WTC11 (cell line): Measurements from ENCODE around the gene NEDD4L. TPM values are rescaled to one million over a fixed set of nuclear protein-coding genes. Genes with fewer than 3 reads are reported as not detected.

Experiments
- ATAC-seq: fragments of 200-7000 bp; cut with Tn5 transposase; 2 replicates; pipeline ENCODE4 v1.10.0; 2021; ENCODE audit warnings: mild to moderate bottlenecking, moderate library complexity
- CTCF ChIA-PET: fragments of 300-600 bp; sonication (Branson Sonifier 250); formaldehyde crosslinking; loops from one replicate; lab custom pipeline; 2021; ENCODE audit warnings: antibody characterized with exemption; lab: Charles Lee
- POLR2A ChIA-PET: fragments of 350-600 bp; sonication (Branson Sonifier 250); formaldehyde crosslinking; loops from one replicate; lab custom pipeline; 2021; ENCODE audit warnings: antibody characterized with exemption; lab: Charles Lee
- DNase-seq: peaks from one replicate; pipeline ENCODE4 v3.0.0; 2021; ENCODE audit warnings: low spot score
- H3K27ac Mint-ChIP-seq: 2 replicates; pipeline ENCODE4 v1.8.0; 2021; ENCODE audit warnings: mixed read lengths
- H3K27me3 Mint-ChIP-seq: 2 replicates; pipeline ENCODE4 v1.8.0; 2021; ENCODE audit warnings: low read depth, mild to moderate bottlenecking, moderate library complexity, mixed read lengths
- H3K36me3 Mint-ChIP-seq: 2 replicates; pipeline ENCODE4 v1.8.0; 2021; ENCODE audit warnings: mixed read lengths
- H3K4me1 Mint-ChIP-seq: 2 replicates; pipeline ENCODE4 v1.8.0; 2022; ENCODE audit warnings: mixed read lengths
- H3K4me3 Mint-ChIP-seq: 2 replicates; pipeline ENCODE4 v1.8.0; 2021; ENCODE audit warnings: mild to moderate bottlenecking, moderate library complexity, mixed read lengths
- H3K9me3 Mint-ChIP-seq: 2 replicates; pipeline ENCODE4 v1.8.0; 2021; ENCODE audit warnings: mixed read lengths
- CBFB ChIP-seq: sonication (generic); formaldehyde crosslinking; IDR thresholded peaks from 2 replicates; pipeline ENCODE4 v1.8.1; 2022; ENCODE audit warnings: mild to moderate bottlenecking, low read depth, missing genetic modification reagents
- EMX1 ChIP-seq: fragments of 250-450 bp; sonication (Bioruptor Pico); IDR thresholded peaks from 2 replicates; pipeline ENCODE4 v1.8.0; 2021; ENCODE audit warnings: mild to moderate bottlenecking
- ESRRA ChIP-seq: sonication (generic); formaldehyde crosslinking; IDR thresholded peaks from 2 replicates; pipeline ENCODE4 v1.8.1; 2022; ENCODE audit warnings: mild to moderate bottlenecking, missing genetic modification reagents, borderline replicate concordance
- FOXP1 ChIP-seq: sonication (generic); formaldehyde crosslinking; IDR thresholded peaks from 2 replicates; pipeline ENCODE4 v1.8.0; 2022; ENCODE audit warnings: missing genetic modification reagents, mild to moderate bottlenecking, moderate library complexity, borderline replicate concordance
- GTF2I ChIP-seq: fragments of 250-450 bp; sonication (Bioruptor Pico); conservative IDR thresholded peaks from 2 replicates; pipeline ENCODE4 v1.4.0; 2021; ENCODE audit warnings: mild to moderate bottlenecking
- IRF2 ChIP-seq: sonication (generic); formaldehyde crosslinking; IDR thresholded peaks from 2 replicates; pipeline ENCODE4 v1.8.0; 2022; ENCODE audit warnings: low read depth, missing genetic modification reagents, borderline replicate concordance
- ZNF263 ChIP-seq: sonication (generic); formaldehyde crosslinking; IDR thresholded peaks from 2 replicates; pipeline ENCODE4 v1.8.1; 2022; ENCODE audit warnings: low read depth, mild to moderate bottlenecking, moderate library complexity, missing genetic modification reagents
- ZNF671 ChIP-seq: fragments of 250-450 bp; sonication (Bioruptor Pico); IDR thresholded peaks from 2 replicates; pipeline ENCODE4 v1.8.0; 2021; ENCODE audit warnings: mild to moderate bottlenecking
- total RNA-seq: library from RNA; stranded (reverse); gene quantifications from 3 replicates; pipeline ENCODE4 v1.2.3, GENCODE V29; 2021
- TF ChIP-seq, protein P1 (sequence below): sonication (generic); formaldehyde crosslinking; IDR thresholded peaks from 2 replicates; pipeline ENCODE4 v1.8.1; 2023; ENCODE audit warnings: mild to moderate bottlenecking, missing genetic modification reagents
- TF ChIP-seq, protein P2 (sequence below): fragments of 250-450 bp; sonication (Bioruptor Pico); IDR thresholded peaks from 2 replicates; pipeline ENCODE4 v1.9.0; 2021; ENCODE audit warnings: moderate library complexity, mild to moderate bottlenecking, inconsistent platforms, borderline replicate concordance
- TF ChIP-seq, protein P3 (sequence below): sonication (generic); formaldehyde crosslinking; IDR thresholded peaks from 2 replicates; pipeline ENCODE4 v1.8.0; 2022; ENCODE audit warnings: mild to moderate bottlenecking, missing genetic modification reagents
- TF ChIP-seq, protein P4 (sequence below): sonication (generic); formaldehyde crosslinking; IDR thresholded peaks from 2 replicates; pipeline ENCODE4 v1.8.0; 2022; ENCODE audit warnings: mild to moderate bottlenecking, missing genetic modification reagents
- TF ChIP-seq, protein P5 (sequence below): sonication (generic); formaldehyde crosslinking; conservative IDR thresholded peaks from 2 replicates; pipeline ENCODE4 v1.8.1; 2022; ENCODE audit warnings: mild to moderate bottlenecking, missing genetic modification reagents
- TF ChIP-seq, protein P6 (sequence below): sonication (generic); formaldehyde crosslinking; IDR thresholded peaks from 2 replicates; pipeline ENCODE4 v1.8.1; 2022; ENCODE audit warnings: mild to moderate bottlenecking, moderate library complexity, missing genetic modification reagents
- TF ChIP-seq, protein P7 (sequence below): sonication (generic); formaldehyde crosslinking; IDR thresholded peaks from 2 replicates; pipeline ENCODE4 v1.8.0; 2022; ENCODE audit warnings: missing genetic modification reagents

Gene NEDD4L
- total RNA-seq, 1 experiment from 2014 or later = 88.0 TPM

DNA sequence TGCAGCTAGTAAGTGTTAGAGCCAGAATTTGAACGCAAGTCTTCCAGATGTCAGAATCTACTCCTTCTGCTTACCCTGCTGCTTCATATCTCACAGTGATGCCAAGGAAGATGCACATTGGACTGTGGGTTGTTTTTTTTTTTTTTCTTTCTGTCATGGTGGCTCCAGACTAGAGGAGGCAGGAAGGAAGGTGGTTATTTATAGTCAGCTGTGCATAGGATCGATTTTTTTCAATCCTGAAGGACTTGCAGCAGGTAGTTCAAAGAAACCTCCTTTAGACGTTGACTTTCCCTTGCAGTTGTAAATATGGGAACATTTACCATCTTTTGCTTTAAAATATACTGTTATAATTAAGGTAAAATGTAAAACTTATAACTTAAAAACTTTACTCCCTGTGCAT lies 17.3 kb downstream of the NEDD4L start (continued):
- TF ChIP-seq, protein P1, sequence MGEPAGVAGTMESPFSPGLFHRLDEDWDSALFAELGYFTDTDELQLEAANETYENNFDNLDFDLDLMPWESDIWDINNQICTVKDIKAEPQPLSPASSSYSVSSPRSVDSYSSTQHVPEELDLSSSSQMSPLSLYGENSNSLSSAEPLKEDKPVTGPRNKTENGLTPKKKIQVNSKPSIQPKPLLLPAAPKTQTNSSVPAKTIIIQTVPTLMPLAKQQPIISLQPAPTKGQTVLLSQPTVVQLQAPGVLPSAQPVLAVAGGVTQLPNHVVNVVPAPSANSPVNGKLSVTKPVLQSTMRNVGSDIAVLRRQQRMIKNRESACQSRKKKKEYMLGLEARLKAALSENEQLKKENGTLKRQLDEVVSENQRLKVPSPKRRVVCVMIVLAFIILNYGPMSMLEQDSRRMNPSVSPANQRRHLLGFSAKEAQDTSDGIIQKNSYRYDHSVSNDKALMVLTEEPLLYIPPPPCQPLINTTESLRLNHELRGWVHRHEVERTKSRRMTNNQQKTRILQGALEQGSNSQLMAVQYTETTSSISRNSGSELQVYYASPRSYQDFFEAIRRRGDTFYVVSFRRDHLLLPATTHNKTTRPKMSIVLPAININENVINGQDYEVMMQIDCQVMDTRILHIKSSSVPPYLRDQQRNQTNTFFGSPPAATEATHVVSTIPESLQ (CRISPR knock-in tag) = no peak
- TF ChIP-seq, protein P2, sequence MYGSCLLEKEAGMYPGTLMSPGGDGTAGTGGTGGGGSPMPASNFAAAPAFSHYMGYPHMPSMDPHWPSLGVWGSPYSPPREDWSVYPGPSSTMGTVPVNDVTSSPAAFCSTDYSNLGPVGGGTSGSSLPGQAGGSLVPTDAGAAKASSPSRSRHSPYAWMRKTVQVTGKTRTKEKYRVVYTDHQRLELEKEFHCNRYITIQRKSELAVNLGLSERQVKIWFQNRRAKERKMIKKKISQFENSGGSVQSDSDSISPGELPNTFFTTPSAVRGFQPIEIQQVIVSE (CRISPR knock-in tag) = no peak
- TF ChIP-seq ZNF263 (CRISPR knock-in tag) (no peak), ESRRA (no peak)
- TF ChIP-seq, protein P3, sequence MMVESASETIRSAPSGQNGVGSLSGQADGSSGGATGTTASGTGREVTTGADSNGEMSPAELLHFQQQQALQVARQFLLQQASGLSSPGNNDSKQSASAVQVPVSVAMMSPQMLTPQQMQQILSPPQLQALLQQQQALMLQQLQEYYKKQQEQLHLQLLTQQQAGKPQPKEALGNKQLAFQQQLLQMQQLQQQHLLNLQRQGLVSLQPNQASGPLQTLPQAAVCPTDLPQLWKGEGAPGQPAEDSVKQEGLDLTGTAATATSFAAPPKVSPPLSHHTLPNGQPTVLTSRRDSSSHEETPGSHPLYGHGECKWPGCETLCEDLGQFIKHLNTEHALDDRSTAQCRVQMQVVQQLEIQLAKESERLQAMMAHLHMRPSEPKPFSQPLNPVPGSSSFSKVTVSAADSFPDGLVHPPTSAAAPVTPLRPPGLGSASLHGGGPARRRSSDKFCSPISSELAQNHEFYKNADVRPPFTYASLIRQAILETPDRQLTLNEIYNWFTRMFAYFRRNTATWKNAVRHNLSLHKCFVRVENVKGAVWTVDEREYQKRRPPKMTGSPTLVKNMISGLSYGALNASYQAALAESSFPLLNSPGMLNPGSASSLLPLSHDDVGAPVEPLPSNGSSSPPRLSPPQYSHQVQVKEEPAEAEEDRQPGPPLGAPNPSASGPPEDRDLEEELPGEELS (CRISPR knock-in tag) = no peak
- TF ChIP-seq, protein P4, sequence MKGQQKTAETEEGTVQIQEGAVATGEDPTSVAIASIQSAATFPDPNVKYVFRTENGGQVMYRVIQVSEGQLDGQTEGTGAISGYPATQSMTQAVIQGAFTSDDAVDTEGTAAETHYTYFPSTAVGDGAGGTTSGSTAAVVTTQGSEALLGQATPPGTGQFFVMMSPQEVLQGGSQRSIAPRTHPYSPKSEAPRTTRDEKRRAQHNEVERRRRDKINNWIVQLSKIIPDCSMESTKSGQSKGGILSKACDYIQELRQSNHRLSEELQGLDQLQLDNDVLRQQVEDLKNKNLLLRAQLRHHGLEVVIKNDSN (CRISPR knock-in tag) = no peak
- TF ChIP-seq, protein P5, sequence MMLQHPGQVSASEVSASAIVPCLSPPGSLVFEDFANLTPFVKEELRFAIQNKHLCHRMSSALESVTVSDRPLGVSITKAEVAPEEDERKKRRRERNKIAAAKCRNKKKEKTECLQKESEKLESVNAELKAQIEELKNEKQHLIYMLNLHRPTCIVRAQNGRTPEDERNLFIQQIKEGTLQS (CRISPR knock-in tag) = no peak

DNA sequence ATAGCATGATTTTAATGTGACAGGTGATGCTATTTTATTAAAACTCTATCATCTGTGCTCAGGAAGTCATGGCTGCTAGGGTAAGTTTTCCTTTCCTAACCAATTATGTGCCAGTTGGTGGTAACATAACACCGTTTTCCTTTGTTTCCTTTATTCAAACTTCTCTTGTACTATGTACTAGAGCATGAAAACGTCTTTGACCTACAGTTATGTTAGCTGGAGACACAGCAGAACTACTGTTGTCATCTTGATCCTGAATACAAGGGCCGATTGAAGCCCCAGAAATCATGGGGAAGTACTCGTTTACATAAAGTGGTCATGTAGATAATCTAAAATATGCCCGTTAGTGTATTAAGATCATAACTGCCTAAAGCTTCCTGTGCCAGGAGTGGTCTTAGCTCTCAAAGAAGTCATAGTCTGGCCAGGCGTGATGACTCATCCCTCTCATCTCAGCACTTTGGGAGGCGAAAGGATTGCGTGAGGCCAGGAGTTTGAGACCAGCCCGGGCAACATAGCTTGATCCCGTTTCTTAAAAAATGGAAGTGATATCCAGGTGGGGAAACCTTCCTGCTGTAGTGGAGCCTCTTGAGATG lies 20.5 kb downstream of the NEDD4L start:
- no peak for ATAC-seq
- H3K27ac Mint-ChIP-seq = no peak overlapping the region
- TF ChIP-seq FOXP1 (no peak), CBFB (CRISPR knock-in tag) (no peak), EMX1 (CRISPR knock-in tag) (no peak), ZNF263 (CRISPR knock-in tag) (no peak), IRF2 (no peak), GTF2I (no peak), ZNF671 (CRISPR knock-in tag) (no peak)
- TF ChIP-seq, protein P6, sequence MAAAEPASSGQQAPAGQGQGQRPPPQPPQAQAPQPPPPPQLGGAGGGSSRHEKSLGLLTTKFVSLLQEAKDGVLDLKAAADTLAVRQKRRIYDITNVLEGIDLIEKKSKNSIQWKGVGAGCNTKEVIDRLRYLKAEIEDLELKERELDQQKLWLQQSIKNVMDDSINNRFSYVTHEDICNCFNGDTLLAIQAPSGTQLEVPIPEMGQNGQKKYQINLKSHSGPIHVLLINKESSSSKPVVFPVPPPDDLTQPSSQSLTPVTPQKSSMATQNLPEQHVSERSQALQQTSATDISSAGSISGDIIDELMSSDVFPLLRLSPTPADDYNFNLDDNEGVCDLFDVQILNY (CRISPR knock-in tag) = no peak
- TF ChIP-seq, protein P7, sequence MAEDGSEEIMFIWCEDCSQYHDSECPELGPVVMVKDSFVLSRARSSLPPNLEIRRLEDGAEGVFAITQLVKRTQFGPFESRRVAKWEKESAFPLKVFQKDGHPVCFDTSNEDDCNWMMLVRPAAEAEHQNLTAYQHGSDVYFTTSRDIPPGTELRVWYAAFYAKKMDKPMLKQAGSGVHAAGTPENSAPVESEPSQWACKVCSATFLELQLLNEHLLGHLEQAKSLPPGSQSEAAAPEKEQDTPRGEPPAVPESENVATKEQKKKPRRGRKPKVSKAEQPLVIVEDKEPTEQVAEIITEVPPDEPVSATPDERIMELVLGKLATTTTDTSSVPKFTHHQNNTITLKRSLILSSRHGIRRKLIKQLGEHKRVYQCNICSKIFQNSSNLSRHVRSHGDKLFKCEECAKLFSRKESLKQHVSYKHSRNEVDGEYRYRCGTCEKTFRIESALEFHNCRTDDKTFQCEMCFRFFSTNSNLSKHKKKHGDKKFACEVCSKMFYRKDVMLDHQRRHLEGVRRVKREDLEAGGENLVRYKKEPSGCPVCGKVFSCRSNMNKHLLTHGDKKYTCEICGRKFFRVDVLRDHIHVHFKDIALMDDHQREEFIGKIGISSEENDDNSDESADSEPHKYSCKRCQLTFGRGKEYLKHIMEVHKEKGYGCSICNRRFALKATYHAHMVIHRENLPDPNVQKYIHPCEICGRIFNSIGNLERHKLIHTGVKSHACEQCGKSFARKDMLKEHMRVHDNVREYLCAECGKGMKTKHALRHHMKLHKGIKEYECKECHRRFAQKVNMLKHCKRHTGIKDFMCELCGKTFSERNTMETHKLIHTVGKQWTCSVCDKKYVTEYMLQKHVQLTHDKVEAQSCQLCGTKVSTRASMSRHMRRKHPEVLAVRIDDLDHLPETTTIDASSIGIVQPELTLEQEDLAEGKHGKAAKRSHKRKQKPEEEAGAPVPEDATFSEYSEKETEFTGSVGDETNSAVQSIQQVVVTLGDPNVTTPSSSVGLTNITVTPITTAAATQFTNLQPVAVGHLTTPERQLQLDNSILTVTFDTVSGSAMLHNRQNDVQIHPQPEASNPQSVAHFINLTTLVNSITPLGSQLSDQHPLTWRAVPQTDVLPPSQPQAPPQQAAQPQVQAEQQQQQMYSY (CRISPR knock-in tag) = no peak
- no peaks in the 10 kb centered on the region for H3K27me3 Mint-ChIP-seq
- H3K4me3 Mint-ChIP-seq = no peak overlapping the region
- CTCF ChIA-PET = interaction anchor here (1.5 kb wide), 1 partner anchor 57 kb away, joined by 5 read pairs; no protein-coding TSS in a partner anchor
- no peak for DNase-seq
- POLR2A ChIA-PET = no interaction called here
- H3K4me1 Mint-ChIP-seq = peaks cover 40% of the 10 kb centered on the region
- H3K9me3 Mint-ChIP-seq = no peaks in the 10 kb centered on the region
- H3K36me3 Mint-ChIP-seq = peaks cover 2% of the 10 kb centered on the region; the same call in 1 of the 2 replicates
